Fibroblast of lung (primary cell): Measurements from ENCODE around the gene OPRM1. TPM values are rescaled to one million over a fixed set of nuclear protein-coding genes. Genes with fewer than 3 reads are reported as not detected.

Experiments used
- DNase-seq, 2 donors: peaks; one replicate each; pipeline versions ENCODE4 v3.0.0 to v3.0.0-alpha.2; 2010; ENCODE audit warnings: low read depth in 2 of 2
- H2AFZ ChIP-seq: 2 replicates; pipeline ENCODE4 v1.5.1; 2012; ENCODE audit warnings: low read length, control low read depth, inconsistent platforms
- H3K27ac ChIP-seq: 2 replicates; pipeline ENCODE4 v1.5.1; 2011; ENCODE audit warnings: low read length, control low read depth; ENCODE audit not compliant: insufficient read depth
- H3K27me3 ChIP-seq: 2 replicates; pipeline ENCODE4 v1.5.1; 2011; ENCODE audit warnings: mild to moderate bottlenecking, low read length; ENCODE audit not compliant: control insufficient read depth, insufficient read depth
- H3K36me3 ChIP-seq: 2 replicates; pipeline ENCODE4 v1.5.1; 2011; ENCODE audit warnings: low read length; ENCODE audit not compliant: control insufficient read depth, insufficient read depth
- H3K4me1 ChIP-seq: 2 replicates; pipeline ENCODE4 v1.5.1; 2011; ENCODE audit warnings: low read length; ENCODE audit not compliant: control insufficient read depth, insufficient read depth; ENCODE audit errors: extremely low read depth
- H3K4me2 ChIP-seq: 2 replicates; pipeline ENCODE4 v1.5.1; 2011; ENCODE audit warnings: low read length, control low read depth; ENCODE audit not compliant: insufficient read depth; ENCODE audit errors: extremely low read depth
- H3K4me3 ChIP-seq, 4 experiments: fragments of 200-600 bp in 1 of 4; sonication (generic) in 1 of 4; replicated peaks in 1 of 4; 2 replicates each; pipeline ENCODE4 v1.5.1; 2011 to 2016; ENCODE audit warnings: low read length in 4 of 4, low read depth in 3 of 4, mild to moderate bottlenecking in 3 of 4, control low read depth in 2 of 4, inconsistent platforms in 1 of 4, mixed read lengths in 1 of 4; ENCODE audit not compliant: insufficient read depth in 1 of 4; ENCODE audit errors: control extremely low read depth in 1 of 4
- H3K79me2 ChIP-seq: 2 replicates; pipeline ENCODE4 v1.5.1; 2012; ENCODE audit warnings: mild to moderate bottlenecking, low read length, inconsistent platforms; ENCODE audit not compliant: control insufficient read depth, insufficient read depth
- H3K9ac ChIP-seq: 2 replicates; pipeline ENCODE4 v1.5.1; 2011; ENCODE audit warnings: mild to moderate bottlenecking, low read length, control low read depth; ENCODE audit not compliant: insufficient read depth
- H3K9me3 ChIP-seq: 2 replicates; pipeline ENCODE4 v1.5.1; 2012; ENCODE audit warnings: low read depth, low read length; ENCODE audit not compliant: control insufficient read depth, insufficient read depth
- H4K20me1 ChIP-seq: 2 replicates; pipeline ENCODE4 v1.5.1; 2011; ENCODE audit warnings: low read length; ENCODE audit not compliant: control insufficient read depth, insufficient read depth; ENCODE audit errors: extremely low read depth
- EZH2 ChIP-seq: IDR thresholded peaks from 2 replicates; pipeline ENCODE4 v1.5.1; 2012; ENCODE audit warnings: low read length, control low read depth, mild to moderate bottlenecking; ENCODE audit errors: missing control alignments
- polyA plus RNA-seq, 2 donors: library from polyadenylated mRNA; depleted of rRNA in 1 of 2; stranded (reverse) in 1 of 2; unstranded in 1 of 2; fragments of >200 nt; gene quantifications; 2 replicates each; pipeline ENCODE4 v1.2.1, GENCODE V29; 2011 to 2012; ENCODE audit warnings: missing spikeins in 1 of 2
- total RNA-seq: library from RNA; depleted of rRNA; stranded (reverse); fragments of >200 nt; gene quantifications from 2 replicates; pipeline ENCODE4 v1.2.1, GENCODE V29; 2014
- TF ChIP-seq, protein P1 (sequence below), 2 donors: IDR thresholded peaks in 1 of 2; conservative IDR thresholded peaks in 1 of 2; 1 replicate in 1 of 2; 2 replicates in 1 of 2; pipeline ENCODE4 v1.5.1; 2011 to 2012; ENCODE audit warnings: low read length in 2 of 2, control low read depth in 1 of 2, inconsistent platforms in 1 of 2, low read depth in 1 of 2, mild to moderate bottlenecking in 1 of 2

Gene OPRM1
- total and polyA plus RNA-seq, 2 donors (not counting 1 experiment from before 2014, with no cell fraction given) = not detected

- TF ChIP-seq, protein P1, sequence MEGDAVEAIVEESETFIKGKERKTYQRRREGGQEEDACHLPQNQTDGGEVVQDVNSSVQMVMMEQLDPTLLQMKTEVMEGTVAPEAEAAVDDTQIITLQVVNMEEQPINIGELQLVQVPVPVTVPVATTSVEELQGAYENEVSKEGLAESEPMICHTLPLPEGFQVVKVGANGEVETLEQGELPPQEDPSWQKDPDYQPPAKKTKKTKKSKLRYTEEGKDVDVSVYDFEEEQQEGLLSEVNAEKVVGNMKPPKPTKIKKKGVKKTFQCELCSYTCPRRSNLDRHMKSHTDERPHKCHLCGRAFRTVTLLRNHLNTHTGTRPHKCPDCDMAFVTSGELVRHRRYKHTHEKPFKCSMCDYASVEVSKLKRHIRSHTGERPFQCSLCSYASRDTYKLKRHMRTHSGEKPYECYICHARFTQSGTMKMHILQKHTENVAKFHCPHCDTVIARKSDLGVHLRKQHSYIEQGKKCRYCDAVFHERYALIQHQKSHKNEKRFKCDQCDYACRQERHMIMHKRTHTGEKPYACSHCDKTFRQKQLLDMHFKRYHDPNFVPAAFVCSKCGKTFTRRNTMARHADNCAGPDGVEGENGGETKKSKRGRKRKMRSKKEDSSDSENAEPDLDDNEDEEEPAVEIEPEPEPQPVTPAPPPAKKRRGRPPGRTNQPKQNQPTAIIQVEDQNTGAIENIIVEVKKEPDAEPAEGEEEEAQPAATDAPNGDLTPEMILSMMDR (conservative IDR thresholded peaks at IDR 0.05 in 1 of 2, IDR thresholded peaks at IDR 0.05 in 1 of 2; ENCODE audit: low read depth in 1 of 2, low read length in 2 of 2) = no peak
- TF ChIP-seq EZH2 = no peak
- DNase-seq = no peak
- Histone ChIP-seq H3K9ac (no peak overlapping the region), H3K27me3 (peaks cover 2% of the 10 kb centered on the region), H3K4me1 (no peaks in the 10 kb centered on the region), H3K27ac (no peak overlapping the region), H3K36me3 (no peaks in the 10 kb centered on the region), H3K79me2 (no peaks in the 10 kb centered on the region), H3K4me2 (no peak overlapping the region), H4K20me1 (no peaks in the 10 kb centered on the region), H3K9me3 (no peaks in the 10 kb centered on the region), H3K4me3 (no peak overlapping the region), H2AFZ (no peak overlapping the region)
These were observed 184.3 kb downstream of the OPRM1 start for GRCh38 chr6:154223296-154223695.

DNA sequence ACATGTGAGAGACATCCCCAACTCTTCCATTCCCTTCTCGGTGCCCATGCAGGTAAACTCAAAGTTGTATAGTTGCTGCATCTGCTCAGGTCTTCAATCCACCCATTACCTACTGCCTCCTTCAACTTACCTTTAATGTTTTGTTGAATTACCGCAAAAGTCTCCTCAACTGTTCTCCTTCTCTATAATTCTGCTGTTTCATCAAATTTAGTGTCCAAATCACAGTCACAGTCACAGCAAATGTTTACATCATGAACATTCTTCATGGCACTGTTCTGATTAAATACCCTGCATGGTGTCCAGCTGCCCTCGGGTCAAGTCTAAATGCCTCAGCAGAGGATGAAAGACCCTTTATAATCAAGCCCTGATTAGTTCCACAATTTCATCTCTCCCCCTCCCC lies 187.4 kb downstream of the OPRM1 start:
- H3K36me3 ChIP-seq = no peaks in the 10 kb centered on the region
- H3K79me2 ChIP-seq = no peaks in the 10 kb centered on the region
- H3K4me1 ChIP-seq = no peaks in the 10 kb centered on the region
- no peak for TF ChIP-seq EZH2
- TF ChIP-seq, protein P1 (conservative IDR thresholded peaks at IDR 0.05 in 1 of 2, IDR thresholded peaks at IDR 0.05 in 1 of 2; ENCODE audit: low read depth in 1 of 2, low read length in 2 of 2) = no peak
- H2AFZ ChIP-seq = no peak overlapping the region
- H3K9ac ChIP-seq = no peak overlapping the region
- H4K20me1 ChIP-seq = no peaks in the 10 kb centered on the region
- H3K27me3 ChIP-seq = no peaks in the 10 kb centered on the region
- DNase-seq = no peak
- no peak overlapping the region for H3K4me3 ChIP-seq
- no peak overlapping the region for H3K4me2 ChIP-seq
- no peaks in the 10 kb centered on the region for H3K9me3 ChIP-seq
- no peak overlapping the region for H3K27ac ChIP-seq

GRCh38 chr6:154227862-154228520 lies 189.0 kb downstream of the OPRM1 start:
- no peak overlapping the region for H3K27ac ChIP-seq
- H3K79me2 ChIP-seq = no peaks in the 10 kb centered on the region
- TF ChIP-seq, protein P1 (conservative IDR thresholded peaks at IDR 0.05 in 1 of 2, IDR thresholded peaks at IDR 0.05 in 1 of 2; ENCODE audit: low read depth in 1 of 2, low read length in 2 of 2) = no peak
- TF ChIP-seq EZH2 = no peak
- no peak overlapping the region for H3K4me2 ChIP-seq
- DNase-seq = no peak
- H4K20me1 ChIP-seq = no peaks in the 10 kb centered on the region
- H3K27me3 ChIP-seq = no peaks in the 10 kb centered on the region
- H3K36me3 ChIP-seq = no peaks in the 10 kb centered on the region
- no peak overlapping the region for H2AFZ ChIP-seq
- no peaks in the 10 kb centered on the region for H3K4me1 ChIP-seq
- H3K9ac ChIP-seq = no peak overlapping the region
- H3K9me3 ChIP-seq = no peaks in the 10 kb centered on the region
- H3K4me3 ChIP-seq = no peak overlapping the region
